Measurements from ENCODE around the gene TLCD3A.
"Not testable (repeated sequence)": the region's sequence is repeated elsewhere in the genome, so short reads cannot be mapped to it uniquely, and the experiment has no call there.

Gene TLCD3A

DNA sequence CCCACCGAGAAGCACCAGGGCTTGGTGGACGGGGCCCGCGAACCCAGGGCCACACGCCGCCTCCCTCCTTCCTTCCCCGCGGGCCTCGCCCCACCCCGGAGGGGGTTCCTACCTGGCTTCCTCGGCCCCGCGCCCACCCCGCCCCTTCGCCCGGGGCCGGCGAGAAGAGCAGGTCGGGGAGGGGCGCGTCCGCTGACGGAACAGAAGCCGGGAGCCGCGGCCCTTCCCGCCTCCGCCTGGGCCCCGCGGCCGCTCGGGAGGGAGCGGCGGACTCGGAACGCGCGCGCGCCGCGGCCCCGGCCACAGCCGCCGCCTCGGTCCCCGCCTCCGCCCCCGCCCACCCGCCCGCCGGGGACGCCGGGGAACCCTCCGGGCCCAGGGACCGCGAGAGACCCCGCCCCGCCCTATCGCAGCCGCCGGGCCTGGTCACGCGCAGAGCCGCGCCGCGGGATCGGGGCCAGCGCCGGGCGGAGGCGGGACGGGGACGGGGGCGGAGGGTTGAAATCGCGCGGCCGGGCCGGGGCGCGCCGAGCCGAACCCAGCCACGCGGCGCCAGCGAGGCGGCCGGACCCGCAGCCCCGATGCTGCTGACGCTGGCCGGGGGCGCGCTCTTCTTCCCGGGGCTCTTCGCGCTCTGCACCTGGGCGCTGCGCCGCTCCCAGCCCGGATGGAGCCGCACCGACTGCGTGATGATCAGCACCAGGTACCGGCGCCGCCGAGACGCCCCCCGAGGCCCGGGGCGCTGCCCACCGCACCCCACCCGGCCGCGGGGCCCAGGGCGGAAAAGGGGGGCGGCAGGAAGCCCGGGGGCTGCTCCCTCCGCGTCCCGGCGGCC lies at the start of gene TLCD3A:
Gene TLCD3A, plus strand, starts transcription at position 530 of the 835 bp plus-strand sequence. Its CDS starts 52 bp downstream, at position 582.
- no peak for DNase-seq

DNA sequence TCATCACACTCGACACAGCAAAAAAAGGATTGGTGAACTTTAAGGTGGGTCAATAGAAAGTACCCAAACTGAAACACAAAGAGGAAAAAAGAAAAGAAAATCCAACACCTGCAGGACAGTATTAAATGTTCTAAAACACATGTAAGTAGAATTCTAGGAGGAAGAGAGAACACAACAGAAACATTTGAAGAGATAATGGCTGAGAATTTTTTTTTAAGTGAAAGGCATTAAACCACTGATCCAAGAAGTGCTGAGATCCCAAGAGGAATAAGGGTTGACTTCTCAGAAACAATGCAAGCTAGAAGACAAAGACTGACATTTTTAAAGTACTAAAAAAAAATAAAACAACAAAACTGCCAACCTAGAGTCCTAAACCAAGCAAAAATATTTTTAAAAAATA lies 49.4 kb upstream of the TLCD3A start:
- DNase-seq, result no peak

DNA sequence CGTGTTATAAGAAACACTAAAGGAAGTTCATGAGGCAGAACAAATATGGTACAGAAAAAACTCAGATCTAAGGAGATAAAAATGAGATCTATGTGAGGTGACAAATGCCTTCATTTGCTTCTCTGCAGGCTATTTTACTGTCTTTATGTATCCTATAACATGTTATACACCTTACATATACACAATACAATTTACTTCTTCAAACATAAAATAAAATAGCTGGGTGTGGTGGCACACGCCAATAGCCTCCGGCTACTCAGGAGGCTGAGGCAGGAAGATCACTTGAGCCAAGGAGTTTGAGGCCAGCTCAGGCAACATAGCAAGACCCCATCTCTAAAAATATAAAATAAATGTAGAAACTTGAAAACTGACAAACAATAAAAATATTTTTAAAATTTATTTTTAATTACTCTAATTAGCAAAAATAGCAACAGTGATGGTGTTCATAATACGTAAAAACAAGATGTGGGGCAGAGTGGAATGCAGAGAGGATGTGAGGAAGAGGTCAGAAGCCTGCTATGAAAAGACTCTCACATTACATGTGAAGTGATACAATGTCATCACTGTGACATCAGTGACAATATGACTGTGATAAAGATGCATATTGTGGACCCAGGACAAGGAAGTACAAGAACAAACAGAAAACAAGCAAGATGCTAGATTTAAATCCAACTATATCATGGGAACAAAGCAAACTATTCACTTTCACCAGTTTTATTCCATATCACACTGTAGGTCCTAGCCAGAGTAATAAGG lies 48.7 kb upstream of the TLCD3A start:
- DNase-seq, result no peak

DNA sequence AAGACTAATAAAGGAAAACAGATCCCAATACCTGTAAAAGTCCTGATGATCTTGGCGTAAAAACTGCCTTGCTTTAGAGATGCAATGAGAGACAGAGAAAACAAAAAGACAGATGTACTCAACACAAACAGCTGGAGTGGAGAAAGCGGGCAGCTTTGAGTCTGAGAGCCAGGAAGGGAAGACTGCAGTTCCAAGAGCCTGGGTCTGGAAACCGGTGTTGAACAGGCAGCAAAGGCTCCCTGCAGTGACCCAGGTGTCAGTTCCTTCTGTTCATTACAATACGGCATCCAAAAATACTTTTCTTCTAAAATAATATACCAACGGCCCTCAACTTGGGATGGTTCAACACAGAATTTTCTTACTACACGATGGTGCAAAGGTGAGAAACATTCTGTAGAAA lies 47.4 kb upstream of the TLCD3A start:
- DNase-seq, result no peak

DNA sequence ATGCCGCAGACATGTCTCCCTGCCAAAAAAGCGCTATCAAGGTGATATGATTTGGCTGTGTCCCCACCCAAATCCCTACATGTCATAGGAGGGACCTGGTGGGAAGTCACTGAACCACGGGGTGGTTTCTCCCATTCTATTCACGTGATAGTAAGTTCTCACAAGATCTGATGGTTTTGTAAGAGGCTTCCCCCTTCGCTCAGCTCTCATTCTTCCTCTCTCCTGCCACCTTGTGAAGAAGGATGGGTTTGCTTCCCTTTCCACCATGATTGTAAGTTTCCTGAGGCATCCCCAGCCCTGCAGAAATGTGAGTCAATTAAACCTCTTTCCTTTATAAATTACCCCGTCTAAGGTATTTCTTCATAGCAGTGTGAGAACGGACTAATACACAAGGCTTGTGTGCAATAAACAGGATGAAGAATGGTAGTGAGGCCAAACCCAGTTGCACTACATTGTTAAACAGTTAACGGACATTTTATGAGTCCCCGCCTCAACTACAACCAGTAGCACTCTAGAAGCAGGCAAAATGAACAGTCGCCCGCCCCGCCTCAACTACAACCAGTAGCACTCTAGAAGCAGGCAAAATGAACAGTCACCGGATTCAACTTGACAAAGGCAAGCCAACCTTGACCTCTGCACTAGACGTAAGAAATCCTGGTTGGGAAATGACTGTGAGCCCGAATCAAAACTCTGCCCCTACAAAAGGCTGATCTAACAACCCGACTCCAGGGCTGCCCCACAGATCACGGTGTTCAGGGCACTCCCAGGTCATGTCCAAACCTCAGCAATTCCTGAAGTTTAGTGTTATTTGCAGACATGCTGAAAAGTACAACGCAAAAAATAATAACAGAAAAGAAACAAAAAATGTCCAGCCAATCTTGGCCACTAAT lies 44.1 kb upstream of the TLCD3A start:
- DNase-seq, result no peak

DNA sequence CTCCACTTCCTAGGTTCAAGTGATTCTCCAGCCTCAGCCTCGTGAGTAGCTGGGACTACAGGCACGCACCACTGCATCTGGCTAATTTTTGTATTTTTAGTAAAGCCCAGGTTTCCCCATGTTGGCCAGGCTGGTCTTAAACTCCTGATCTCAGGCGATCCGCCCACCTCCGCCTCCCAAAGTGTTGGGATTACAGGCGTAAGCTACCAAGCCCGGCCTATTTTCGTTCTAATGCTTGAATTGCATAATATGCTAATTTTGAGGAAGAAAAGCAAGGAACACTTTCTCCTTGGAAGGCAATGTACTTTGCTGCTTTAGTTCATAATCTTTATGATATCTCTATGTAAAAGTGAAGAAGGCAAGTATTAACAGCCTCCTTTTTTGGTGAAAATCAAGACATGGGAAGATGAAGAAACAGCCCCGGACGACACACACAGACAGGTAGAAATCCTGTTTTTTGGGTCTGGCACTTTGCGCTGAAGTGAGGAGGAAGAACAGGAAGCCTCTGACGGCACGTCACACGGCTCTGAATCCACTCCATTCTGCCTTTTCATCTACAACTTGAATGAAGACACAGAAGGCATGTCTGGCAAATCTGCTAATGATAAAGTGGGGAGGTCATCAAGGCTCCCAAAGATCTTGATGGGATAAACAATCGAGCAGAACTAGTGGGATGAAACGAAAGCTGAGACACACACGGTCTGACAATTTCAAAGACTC lies 42.7 kb upstream of the TLCD3A start:
- no peak for DNase-seq

DNA sequence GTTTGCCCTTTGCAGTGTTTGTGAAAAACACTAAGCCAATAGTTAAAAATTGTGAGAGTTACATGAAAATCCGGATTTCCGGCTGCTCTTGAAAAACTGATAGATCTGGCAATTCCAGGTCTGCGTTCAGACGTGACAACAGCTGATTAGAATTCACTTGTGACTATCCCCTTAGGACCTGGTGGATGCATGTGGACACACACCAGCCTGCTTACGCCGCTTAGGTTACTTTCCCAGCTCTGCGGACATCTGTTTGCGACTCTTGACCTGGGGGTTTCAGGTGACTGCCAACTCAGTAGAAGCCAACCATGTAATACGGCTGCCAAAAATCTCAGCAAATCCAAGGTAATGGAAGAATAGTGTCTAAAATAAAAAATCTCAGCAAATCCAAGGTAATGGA lies 42.0 kb upstream of the TLCD3A start:
- DNase-seq, result no peak

DNA sequence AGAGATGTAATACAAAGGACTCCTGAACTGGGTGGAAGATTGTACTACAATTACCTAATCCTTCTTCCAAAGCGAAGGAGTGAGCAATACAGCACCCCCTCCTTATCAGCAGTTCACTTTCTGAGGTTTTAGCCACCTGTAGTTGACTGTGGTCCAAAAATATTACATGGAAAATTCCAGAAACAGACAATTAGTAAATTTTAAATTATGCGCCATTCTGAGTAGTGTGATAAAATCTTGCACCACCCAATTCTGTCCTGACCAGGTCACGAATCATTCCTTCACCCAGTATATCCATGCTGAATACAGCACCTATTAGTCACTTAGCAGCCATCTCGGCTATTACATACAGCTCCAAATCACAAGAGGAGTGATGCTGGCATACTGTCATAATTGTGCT lies 41.0 kb upstream of the TLCD3A start:
- DNase-seq, result no peak

DNA sequence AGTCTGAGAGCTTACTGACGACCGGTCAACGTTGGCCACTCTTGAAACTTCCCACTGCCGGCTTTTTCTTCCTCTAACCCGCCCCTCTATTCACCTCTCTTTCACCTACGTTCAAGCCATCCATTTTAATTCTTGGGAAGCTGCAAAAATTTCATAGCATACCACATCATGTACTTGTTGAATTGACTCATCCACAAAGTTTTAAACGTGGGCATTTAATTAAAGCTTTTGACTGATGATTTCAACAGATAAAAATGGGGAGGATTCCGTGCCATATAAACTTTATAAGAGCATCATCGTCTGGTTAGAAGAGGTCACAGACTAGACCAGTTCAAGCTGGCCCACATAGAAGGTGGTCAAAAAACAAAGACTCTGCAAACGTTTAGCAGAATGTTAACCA lies 40.3 kb upstream of the TLCD3A start:
- no peak for DNase-seq

DNA sequence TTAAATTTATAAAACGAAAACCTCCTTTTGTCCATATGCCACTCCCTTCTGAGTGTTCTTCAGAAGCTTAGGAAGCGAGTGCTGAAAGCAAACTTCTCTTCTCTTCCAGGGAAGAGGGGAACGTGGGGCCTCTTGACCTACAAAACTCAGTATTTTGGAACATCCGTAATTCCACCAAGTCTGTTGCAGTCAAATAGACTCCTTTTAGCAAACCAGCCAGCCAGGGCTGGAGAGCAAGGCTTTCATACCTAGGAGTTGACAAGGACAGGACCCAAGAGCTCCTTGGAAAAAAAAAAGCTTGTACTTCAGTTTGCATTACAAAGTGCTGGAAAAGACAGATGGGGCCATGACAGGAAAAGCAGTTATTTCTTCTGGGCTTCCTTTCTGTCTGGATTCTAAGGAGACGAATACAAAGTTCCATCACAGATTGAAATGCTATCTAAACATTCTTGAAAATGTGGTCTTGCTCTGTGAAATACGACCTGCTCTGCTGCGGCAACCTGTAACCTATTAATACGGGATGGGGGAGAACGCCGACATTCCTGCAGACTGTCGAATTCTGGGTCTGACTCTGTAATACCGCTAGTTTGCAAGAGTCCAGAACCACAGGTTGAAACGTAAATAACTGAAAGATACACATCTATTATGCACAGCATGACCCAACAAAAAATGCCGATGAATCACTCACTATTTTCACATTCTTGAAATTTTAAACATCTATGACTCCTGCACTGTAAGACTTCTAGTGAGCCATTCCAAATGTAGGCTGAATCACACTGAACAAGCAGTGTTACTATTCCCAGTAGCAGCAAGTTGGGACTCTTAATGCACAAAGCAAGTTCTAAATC lies 38.4 kb upstream of the TLCD3A start:
- no peak for DNase-seq

DNA sequence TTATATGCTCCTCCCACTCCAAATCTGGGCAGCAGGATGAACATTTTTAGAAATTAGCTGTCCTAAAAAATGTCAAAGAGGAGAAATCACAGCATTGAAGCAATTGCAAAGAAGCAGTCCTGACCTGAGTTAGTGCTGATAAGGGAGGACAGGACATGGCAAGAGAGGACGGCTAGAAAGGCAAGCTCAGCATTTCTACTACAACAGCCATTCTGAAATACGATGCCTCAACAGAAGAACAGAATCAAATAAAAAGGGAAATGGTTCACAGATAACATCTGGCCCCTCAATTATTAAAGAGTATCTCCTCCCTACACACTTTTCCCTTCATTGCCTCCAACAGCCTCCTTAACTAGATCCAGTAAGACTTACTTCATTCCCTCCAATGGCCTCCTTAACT lies 36.0 kb upstream of the TLCD3A start:
- DNase-seq, result no peak

DNA sequence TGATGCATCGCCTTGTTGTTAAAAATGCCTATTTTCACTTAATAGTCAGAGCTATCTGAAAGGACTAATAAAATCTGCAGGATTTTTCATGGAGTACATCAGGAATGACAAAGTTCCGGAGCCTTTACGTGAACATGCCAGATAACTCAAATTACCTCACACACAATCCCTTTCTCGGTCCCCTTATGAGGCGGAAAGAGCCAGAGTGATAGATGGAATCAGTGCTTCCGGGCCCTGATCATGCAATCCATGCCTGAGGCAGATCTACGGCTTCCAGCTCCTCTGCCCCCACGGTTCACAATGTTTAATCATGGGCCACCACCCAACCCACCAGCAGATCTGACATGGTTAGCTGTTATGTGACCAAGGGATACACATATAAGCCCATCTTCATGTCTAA lies 34.7 kb upstream of the TLCD3A start:
- DNase-seq, result no peak

DNA sequence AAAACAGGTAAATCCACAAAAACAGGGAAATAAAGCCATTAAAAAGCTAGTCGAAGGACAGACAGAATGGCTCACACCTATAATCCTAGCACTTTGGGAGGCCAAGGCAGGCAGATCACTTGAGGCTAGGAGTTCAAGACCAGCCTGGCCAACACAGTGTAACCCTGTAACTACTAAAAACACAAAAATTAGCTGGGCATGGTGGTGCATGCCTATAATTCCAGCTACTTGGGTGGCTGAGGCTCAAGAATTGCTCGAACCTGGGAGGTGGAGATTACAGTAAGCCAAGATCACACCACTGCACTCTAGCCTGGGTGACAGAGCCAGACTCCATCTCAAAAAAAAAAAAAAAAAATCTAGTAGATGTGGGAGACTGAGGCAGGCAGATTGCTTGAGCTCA lies 34.3 kb upstream of the TLCD3A start:
- not testable (repeated sequence) for DNase-seq

DNA sequence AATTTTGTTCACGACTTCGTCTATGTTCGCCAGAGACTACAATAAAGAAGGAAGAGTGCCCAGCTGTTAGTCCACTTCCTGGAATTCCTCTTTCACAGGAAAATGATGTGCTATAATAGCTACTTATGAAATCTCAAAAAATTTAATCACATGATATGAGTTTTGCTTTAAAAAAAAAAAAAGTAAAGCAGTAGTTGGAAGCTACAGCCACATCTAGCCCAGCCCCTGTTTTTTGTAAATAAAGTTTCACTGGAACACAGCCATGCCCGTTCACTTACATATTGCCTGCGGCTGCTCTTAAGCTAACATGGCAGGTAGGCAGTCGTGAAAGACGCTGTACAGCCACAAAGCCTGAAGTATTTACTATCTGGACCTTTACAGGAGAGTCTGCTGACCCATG lies 33.1 kb upstream of the TLCD3A start:
- DNase-seq, result no peak

DNA sequence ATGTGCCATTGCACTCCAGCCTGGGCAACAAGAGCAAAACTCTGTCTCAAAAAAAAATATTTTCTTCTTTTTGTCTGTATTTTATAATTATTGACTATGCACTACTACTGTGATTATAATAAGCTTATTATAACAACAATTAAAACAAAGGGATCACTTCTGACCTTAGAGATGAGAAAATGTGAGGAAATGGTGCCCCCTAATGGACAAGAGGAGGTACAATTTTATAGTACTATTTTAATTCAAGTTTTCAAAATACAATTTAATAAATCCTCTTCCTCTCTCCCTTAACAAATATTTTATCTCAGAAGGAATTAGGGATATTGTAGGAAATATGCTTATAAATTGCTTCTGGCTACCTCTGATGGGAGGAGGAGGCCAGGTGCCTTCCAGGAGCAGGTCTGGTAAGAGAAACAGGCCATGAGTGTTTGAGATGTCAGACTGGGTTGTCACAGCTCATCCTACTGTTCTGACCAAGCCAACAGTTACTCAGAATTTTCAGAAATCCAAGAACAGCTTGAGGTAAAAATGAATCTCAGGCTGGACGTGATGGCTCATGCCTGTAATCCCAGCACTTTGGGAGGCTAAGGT lies 31.8 kb upstream of the TLCD3A start:
- no peak for DNase-seq

DNA sequence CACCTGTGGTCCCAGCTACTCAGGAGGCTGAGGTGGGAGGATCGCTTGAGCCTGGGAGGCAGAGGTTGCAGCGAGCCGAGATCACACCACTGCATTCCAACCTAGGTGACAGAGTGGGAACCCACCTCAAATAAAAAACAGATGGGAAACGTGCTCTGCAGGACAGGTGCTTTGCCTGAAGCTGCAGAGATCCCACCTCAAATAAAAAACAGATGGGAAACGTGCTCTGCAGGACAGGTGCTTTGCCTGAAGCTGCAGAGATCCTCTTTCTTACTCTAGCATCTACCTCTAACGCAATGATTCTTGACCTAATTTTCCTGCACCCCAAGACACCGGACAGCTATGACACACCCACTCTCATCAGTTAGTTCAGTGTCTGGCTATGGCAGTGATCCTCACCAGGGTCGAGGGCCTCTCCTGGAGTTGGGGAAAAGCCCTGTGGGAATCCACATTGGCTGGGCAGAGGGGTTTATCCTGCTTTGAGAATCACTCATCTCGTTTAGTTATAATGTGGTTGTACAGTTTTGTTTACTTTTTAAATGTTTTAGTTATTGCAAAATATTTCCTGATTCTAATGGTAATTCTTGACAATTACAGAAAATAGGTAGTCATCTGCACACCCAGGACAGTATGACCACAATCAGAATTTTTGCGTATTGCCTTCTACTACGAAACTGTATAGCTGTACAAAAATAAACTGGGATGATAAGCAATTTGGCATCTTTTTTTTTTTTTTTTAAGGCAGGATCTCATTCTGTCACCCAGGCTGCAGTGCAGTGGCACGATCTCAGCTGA lies 29.1 kb upstream of the TLCD3A start:
- no peak for DNase-seq

DNA sequence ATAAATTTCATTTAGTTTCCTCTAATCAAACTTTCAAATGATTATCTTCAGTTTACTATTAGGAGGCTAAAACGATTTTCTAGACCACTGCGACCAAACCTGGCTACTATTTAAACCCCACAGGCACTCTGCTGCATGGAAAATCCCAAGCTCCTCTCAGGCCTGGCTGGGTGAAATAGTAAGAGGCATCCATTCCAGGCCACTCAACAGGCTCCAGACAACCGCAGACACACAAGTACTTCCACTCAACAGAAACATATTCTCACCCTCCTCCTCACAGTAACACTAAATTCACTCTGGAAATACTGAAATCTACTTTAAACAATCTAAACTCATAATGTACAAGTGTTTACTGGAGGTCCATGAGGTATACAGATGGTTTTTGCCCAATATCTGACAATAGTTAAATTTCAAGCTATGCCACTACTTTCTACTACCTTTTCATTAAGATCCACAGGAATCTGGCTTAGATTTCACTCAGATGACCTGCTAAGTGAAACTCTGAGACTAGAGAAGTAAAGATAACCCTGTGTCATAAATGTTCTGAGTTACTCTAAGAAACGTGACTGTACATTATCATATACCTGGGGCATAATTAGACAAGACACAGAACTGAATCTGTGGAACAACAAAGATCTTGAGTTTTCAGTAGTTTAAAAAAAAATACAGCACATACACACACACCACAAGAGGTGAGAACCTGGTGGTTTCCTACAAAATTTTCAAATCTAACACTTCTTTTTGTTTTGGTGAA lies 28.1 kb upstream of the TLCD3A start:
- no peak for DNase-seq

DNA sequence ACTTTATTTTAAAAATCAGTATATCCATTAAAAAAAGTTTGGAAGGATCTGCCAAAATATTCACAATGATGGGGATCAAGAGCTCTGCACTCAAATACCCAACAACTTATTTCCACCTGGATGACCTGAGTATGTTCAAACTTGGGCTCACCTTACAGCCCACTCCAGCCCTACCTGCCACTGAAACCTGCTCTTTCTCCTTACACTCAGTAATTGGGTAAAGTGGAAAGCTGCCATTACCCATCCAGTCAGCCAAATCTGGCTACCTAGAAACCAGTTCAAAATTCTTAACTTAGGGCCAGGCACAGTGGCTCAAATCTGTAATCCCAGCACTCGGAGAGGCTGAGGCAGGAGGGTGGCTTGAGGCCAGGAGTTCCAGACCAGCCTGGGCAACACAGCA lies 27.4 kb upstream of the TLCD3A start:
- no peak for DNase-seq

DNA sequence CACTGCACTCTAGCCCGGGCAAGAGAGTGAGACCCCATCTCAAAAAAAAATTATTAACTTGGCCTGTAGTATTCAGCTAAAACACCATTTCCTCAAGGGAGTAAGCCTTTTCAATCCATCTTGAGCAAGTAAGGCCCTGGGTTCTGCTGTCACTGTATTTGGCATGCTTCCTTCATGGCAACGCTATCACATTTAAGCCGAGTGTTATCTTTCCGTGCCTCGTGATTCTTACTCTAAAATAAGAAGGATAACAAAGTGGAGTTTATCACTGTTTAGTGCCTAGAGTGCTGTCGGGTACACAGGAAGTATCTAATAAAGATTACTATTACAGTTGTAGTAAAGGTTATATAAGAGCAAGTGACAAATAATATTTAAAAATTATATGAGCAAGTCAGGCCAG lies 26.5 kb upstream of the TLCD3A start:
- DNase-seq, result no peak

DNA sequence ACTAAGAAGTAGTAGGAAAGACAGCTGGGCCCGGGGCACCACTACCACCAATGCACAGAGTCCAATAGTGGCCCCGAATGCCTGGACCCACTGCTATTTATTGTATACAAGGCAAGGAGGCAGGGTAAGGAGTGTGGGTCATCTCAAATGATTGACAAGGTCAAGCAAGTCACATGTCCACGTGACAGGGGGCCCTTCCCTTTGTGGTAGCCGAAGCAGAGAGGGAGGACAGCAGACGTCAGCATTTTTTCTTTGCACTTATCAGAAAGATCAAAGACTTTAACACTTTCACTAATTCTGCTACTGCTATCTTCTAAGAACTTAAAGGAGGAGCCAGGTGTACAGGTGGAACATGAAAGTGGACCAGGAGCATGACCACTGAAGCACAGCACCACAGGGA lies 24.3 kb upstream of the TLCD3A start:
- DNase-seq, result no peak

Measured in NCI-H187 (cell line).